ENCODE data around the gene MAP3K1.
"Not testable (repeated sequence)": the region's sequence is repeated elsewhere in the genome, so short reads cannot be mapped to it uniquely, and the experiment has no call there.

Gene MAP3K1

DNA sequence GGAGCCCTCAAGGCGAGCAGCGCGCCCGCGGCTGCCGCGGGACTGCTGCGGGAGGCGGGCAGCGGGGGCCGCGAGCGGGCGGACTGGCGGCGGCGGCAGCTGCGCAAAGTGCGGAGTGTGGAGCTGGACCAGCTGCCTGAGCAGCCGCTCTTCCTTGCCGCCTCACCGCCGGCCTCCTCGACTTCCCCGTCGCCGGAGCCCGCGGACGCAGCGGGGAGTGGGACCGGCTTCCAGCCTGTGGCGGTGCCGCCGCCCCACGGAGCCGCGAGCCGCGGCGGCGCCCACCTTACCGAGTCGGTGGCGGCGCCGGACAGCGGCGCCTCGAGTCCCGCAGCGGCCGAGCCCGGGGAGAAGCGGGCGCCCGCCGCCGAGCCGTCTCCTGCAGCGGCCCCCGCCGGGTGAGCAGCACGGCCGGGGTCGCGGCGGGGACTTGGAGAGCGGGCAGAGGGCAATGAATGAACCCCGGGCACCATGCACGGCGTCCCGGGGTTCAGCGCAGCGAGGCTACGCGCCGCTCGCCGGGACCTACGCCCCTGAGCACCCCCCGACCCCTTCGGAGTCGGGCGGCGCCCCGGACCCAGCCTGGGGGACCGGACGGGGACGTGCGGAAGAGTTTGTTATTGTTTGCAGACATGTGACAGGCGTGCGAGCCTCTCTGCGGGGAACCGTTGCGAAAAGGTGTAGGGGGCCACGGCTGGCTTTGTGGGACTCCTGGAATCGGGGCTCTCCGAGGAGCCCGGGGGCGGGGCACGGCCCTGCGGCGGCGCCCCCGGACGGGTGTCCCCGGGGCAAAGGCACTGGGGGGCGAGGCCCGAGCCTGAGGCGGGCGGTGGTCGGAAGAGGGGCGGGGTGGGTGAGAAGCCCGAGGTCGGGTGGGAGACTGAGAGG, 553 bp downstream of the MAP3K1 start:
- peak overlapping the region; percentile 58 for H3K4me3 ChIP-seq (ENCODE audit: low read depth, low read length)

GRCh38 chr5:56816546-56817081, 1.3 kb downstream of the MAP3K1 start:
- peak overlapping the region; percentile 58 for H3K4me3 ChIP-seq (ENCODE audit: low read depth, low read length)

- H3K4me3 ChIP-seq (ENCODE audit: low read depth, low read length), result peak overlapping the region; percentile 58
Observed at GRCh38 chr5:56817263-56818014, 2.1 kb downstream of the MAP3K1 start.

DNA sequence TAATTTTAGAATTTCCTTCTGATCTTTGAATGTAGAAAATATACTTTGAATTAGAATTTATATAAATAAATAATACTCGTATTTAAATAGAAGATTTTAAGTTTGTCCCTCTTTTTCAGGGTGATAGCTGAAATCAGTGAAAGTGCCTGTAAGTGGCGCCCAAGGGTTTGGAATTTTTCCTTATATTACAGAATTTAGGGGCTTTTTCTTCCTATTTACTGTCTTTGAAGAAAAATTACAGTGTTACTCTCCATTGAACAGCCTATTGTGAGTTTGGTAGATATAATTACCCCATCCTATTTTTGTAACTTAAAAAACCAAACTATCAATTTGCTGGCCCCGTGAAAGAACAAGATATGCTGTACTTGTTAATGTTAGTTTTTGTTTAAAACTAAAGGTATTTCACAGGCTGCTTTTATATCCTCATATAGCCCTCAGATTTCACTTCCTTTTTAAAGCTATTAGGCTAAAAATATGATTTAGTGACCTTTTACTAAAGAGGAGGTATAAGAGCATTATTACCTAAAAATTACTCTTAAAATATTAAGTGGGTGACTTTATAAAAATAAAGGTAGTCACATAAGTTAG, 3.2 kb downstream of the MAP3K1 start:
- no peak overlapping the region for H3K4me3 ChIP-seq (ENCODE audit: low read depth, low read length)

DNA sequence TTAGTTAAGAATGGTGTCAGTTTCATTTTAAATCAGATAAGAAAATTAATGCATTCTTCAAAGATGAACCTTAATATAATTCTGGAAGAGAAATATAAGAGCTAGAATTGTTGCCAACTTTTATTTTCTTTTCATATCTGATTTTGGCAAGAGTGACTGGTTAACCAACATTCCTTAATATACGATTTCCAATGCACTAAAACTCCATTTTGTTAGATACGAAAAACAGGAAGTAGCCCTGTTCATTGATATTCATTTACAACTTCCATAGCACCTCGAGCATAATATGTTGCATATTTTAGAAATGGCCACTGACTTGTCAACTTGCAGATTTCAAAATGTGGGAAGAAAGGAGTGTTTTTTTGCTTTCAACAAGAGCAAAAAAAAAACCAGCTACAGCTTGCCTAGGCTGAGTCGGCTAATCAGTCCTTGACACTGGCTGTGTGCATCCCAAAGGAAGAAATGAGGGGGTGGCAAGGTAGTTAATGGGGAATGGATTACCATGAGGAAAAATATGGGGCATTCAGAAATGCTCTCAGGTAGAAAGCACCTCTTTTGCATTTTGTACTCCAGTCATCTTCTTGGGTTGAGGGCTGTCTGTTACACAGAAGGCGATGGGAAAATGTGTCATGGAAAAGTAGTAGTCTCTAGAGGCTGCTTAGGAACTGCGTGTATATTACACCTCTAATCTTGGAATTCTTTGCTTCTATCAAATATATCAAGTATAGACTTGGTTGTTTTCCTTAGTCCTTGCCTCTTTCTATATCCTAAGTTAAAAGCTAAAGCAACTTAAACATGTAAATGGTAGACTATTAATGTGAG, 3.9 kb downstream of the MAP3K1 start:
- no peak overlapping the region for H3K4me3 ChIP-seq (ENCODE audit: low read depth, low read length)

DNA sequence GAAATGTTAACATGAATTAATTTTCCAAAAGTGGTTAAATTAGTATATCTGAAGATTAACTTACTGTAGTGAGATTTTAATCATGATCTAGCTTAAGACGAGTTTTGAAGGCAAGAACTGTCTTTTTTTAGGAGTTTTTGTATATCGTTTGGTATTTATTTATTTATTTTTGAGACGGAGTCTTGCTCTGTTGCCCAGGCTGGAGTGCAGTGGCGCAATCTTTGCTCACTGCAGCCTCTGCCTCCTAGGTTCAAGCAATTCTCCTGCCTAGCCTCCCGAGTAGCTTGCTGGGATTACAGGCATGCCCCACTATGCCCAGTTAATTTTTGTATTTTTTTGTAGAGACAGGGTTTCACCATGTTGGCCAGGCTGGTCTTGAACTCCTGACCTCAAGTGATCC, 6.5 kb downstream of the MAP3K1 start:
- not testable (repeated sequence) for H3K4me3 ChIP-seq (ENCODE audit: low read depth, low read length)

- H3K4me3 ChIP-seq (ENCODE audit: low read depth, low read length), result no peak overlapping the region
Observed at GRCh38 chr5:56822981-56823380, 7.6 kb downstream of the MAP3K1 start.

GRCh38 chr5:56824019-56824418, 8.7 kb downstream of the MAP3K1 start:
- no peak overlapping the region for H3K4me3 ChIP-seq (ENCODE audit: low read depth, low read length)

- H3K4me3 ChIP-seq (ENCODE audit: low read depth, low read length), result no peak overlapping the region
Observed at GRCh38 chr5:56825222-56825824, 10.0 kb downstream of the MAP3K1 start.

DNA sequence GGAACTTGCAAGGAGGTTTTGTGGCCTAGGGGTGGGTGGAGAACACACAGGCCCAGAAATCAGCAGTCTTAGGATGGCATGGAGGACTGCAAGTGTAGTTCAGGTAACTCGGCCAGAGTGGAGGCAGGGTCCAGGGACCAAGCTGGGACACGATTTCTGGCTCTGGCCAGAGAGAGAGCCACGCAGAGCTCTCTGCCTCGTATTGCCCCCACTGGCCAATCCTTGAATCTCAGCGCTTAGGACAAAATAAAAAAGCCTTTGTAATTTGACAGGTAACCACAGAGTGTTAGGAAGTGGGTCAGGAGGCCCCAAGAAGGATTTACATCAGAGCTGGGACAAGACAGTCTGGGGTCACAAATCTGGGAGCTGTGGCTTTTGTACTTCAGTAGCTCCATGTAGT, 11.7 kb downstream of the MAP3K1 start:
- H3K4me3 ChIP-seq (ENCODE audit: low read depth, low read length), result no peak overlapping the region

- H3K4me3 ChIP-seq (ENCODE audit: low read depth, low read length), result no peak overlapping the region
Observed at GRCh38 chr5:56827924-56828323, 12.6 kb downstream of the MAP3K1 start.

DNA sequence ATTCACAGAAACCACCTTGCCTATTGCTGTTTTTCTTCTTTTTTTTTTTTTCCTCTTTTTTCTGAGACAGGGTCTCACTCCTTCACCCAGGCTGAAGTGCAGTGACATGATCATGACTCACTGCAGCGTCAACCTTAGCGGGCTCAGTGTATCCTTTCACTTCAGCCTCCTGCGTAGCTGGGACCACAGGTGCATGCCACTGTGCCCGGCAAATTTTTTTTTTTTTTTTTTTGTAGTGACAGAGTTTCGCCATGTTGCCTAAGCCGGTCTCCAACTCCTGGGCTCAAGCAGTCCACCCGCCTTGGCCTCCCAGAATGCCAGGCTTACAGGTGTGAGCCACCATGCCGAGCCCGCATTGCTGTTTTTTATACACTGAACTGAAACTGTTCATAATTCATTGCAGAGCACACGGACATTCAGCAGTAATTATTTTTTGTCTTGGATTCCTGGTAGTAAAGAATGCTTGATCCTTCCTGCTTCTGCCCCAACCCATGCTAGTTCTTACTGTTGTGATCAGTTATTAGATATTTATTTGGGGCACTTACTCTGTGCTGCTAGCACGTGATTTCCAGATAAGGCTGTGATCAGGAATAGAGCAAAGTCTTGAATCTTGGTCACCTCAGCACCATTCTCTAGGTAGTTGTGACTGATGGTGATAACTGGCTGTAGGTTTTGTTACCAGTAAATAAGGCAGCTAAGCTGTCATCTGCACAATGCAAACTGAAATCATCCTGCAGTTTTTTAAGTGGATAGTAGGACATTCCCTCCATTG, 14.0 kb downstream of the MAP3K1 start:
- no peak overlapping the region for H3K4me3 ChIP-seq (ENCODE audit: low read depth, low read length)

DNA sequence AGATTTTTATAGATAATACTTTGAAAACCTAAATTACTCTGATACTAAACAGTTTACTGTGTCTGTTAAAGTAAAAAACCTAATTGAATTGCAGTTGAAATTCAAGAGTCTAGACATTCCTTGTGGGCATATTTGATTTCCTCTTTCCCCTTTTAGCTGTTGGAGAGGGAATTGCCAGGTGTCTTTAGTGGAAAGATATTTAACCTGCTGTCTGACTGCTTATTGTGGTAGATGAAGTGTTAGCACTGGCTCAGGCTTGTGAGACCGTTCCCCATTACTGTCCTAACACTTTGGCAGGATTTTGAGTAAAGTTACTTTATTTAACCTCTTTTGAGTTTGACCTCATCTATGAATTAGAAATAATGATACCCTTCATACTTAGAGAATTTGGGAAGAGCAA, 16.4 kb downstream of the MAP3K1 start:
- no peak overlapping the region for H3K4me3 ChIP-seq (ENCODE audit: low read depth, low read length)

GRCh38 chr5:56833325-56833724, 18.0 kb downstream of the MAP3K1 start:
- no peak overlapping the region for H3K4me3 ChIP-seq (ENCODE audit: low read depth, low read length)

DNA sequence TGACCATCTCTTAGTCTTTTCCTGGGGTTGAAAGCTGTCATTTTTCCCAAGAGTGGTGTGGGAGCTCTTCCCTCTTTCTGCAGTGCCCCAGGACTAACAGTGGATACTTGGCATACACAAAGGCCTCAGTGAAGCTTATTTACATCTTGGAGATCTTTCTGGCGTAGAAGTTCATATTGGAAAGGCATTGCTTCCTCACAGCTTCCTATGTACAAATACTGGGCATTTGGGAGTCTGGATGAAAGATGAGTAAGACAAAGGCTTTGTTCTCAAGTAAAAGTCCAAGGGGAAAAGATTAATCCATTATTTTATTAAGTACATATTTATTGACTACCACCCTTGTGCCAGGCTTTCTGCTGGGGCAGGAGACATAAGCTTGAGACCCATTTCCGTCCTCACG, 22.0 kb downstream of the MAP3K1 start:
- H3K4me3 ChIP-seq (ENCODE audit: low read depth, low read length), result no peak overlapping the region

GRCh38 chr5:56837956-56838355, 22.6 kb downstream of the MAP3K1 start:
- H3K4me3 ChIP-seq (ENCODE audit: low read depth, low read length), result no peak overlapping the region

DNA sequence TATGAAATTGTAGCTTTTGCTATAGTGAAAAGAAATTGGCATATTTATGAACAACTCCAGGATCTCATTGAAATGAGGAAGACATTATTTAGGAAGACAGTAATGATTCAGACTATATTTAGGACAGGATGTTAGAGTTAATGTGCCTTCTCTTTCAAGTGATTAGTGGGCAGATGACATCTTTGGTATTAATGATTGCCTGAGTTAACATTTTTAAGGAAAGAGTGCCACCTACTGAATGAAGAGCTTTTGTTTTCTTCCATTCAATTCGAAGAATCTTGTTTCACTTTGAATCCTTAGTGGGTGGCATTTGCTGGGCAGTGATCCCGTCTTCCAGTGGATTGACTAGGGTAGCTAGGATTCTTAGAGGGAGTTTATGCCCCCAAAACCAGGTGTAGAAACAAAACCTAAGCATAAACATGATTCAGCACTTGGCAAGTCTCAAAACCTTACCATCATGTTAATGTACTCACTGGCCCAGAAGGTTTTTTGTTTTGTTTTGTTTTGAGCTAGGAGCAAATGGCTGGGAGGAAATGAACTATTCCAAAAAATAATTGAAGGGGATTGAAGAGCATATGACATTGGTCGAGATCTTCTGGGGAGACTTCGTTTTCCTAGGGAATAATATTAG, 23.2 kb downstream of the MAP3K1 start:
- H3K4me3 ChIP-seq (ENCODE audit: low read depth, low read length), result no peak overlapping the region

DNA sequence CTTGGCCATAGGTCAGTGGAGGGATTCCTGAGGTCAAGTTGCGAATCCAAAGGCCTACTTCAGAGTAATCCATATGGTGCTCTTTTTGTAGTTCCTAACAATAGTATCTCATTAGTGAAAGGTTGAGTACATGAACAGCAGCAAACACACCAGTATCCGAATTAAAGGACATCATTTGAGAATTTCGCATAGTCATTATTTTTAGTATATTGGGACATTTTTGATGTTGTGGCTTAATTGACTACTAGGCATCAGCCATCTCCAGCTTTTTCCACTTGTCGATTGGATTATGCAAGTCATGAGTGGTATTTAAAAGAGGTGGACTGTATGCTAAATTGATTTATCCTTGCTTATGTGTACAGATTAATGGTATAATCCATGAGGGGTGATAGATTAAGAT, 23.7 kb downstream of the MAP3K1 start:
- H3K4me3 ChIP-seq (ENCODE audit: low read depth, low read length), result no peak overlapping the region

GRCh38 chr5:56840597-56840996, 25.2 kb downstream of the MAP3K1 start:
- no peak overlapping the region for H3K4me3 ChIP-seq (ENCODE audit: low read depth, low read length)
